Astrocyte (in vitro differentiated cells and primary cell): ENCODE measurements around the gene CACNG7. TPM values are rescaled to one million over a fixed set of nuclear protein-coding genes. Genes with fewer than 3 reads are reported as not detected.

ENCODE experiments used
- DNase-seq: peaks from one replicate; pipeline ENCODE4 v3.0.0-alpha.2; 2010; ENCODE audit warnings: low read depth
- FAIRE-seq: peaks from 2 replicates; lab custom pipeline; 2011; peaks lifted over from hg19 to GRCh38; lab: Jason Lieb, UNC
- H2AFZ ChIP-seq: 2 replicates; pipeline ENCODE4 v1.6.0; 2012; ENCODE audit warnings: low read depth, low read length, inconsistent platforms
- H3K27ac ChIP-seq: 2 replicates; pipeline ENCODE4 v1.5.1; 2011; ENCODE audit warnings: low read depth, low read length, inconsistent platforms
- H3K27me3 ChIP-seq: 2 replicates; pipeline ENCODE4 v1.6.0; 2011; ENCODE audit warnings: low read length, inconsistent platforms; ENCODE audit not compliant: insufficient read depth
- H3K36me3 ChIP-seq: 2 replicates; pipeline ENCODE4 v1.5.1; 2011; ENCODE audit warnings: low read length, inconsistent platforms; ENCODE audit not compliant: insufficient read depth
- H3K4me1 ChIP-seq: 2 replicates; pipeline ENCODE4 v1.5.1; 2011; ENCODE audit warnings: low read length, inconsistent platforms; ENCODE audit not compliant: insufficient read depth
- H3K4me2 ChIP-seq: 2 replicates; pipeline ENCODE4 v1.6.0; 2012; ENCODE audit warnings: low read length, inconsistent platforms
- H3K4me3 ChIP-seq: 2 replicates; pipeline ENCODE4 v1.5.1; 2011; ENCODE audit warnings: low read depth, mild to moderate bottlenecking, low read length, inconsistent platforms; ENCODE audit not compliant: insufficient read depth
- H3K79me2 ChIP-seq: 2 replicates; pipeline ENCODE4 v1.6.0; 2012; ENCODE audit warnings: mild to moderate bottlenecking, low read length, inconsistent platforms; ENCODE audit not compliant: insufficient read depth
- H3K9ac ChIP-seq: 2 replicates; pipeline ENCODE4 v1.6.0; 2012; ENCODE audit warnings: mild to moderate bottlenecking, low read length, inconsistent platforms
- H3K9me3 ChIP-seq: 2 replicates; pipeline ENCODE4 v1.5.1; 2012; ENCODE audit warnings: low read depth, mild to moderate bottlenecking, low read length, inconsistent platforms; ENCODE audit not compliant: insufficient read depth
- H4K20me1 ChIP-seq: 2 replicates; pipeline ENCODE4 v1.6.0; 2012; ENCODE audit warnings: low read length, inconsistent platforms; ENCODE audit not compliant: insufficient read depth
- H3K27ac Mint-ChIP-seq: one replicate; pipeline ENCODE4 v1.8.0; 2021; ENCODE audit warnings: mild to moderate bottlenecking, mixed read lengths; ENCODE audit not compliant: unreplicated experiment
- H3K27me3 Mint-ChIP-seq: one replicate; pipeline ENCODE4 v1.8.0; 2021; ENCODE audit warnings: low read depth, mixed read lengths; ENCODE audit not compliant: unreplicated experiment
- H3K36me3 Mint-ChIP-seq: one replicate; pipeline ENCODE4 v1.8.0; 2021; ENCODE audit warnings: low read depth, mixed read lengths; ENCODE audit not compliant: unreplicated experiment
- H3K4me1 Mint-ChIP-seq: one replicate; pipeline ENCODE4 v1.8.0; 2021; ENCODE audit warnings: low read depth, mixed read lengths; ENCODE audit not compliant: unreplicated experiment
- H3K4me3 Mint-ChIP-seq: one replicate; pipeline ENCODE4 v1.8.0; 2021; ENCODE audit warnings: mild to moderate bottlenecking, moderate library complexity, mixed read lengths; ENCODE audit not compliant: unreplicated experiment
- H3K9me3 Mint-ChIP-seq: one replicate; pipeline ENCODE4 v1.8.0; 2021; ENCODE audit warnings: mild to moderate bottlenecking, mixed read lengths; ENCODE audit not compliant: unreplicated experiment
- EZH2 ChIP-seq: IDR thresholded peaks from 2 replicates; pipeline ENCODE4 v1.6.1; 2012; ENCODE audit warnings: mild to moderate bottlenecking, low read length, inconsistent platforms; ENCODE audit not compliant: insufficient read depth
- total RNA-seq: library from RNA; stranded (reverse); gene quantifications from 2 replicates; pipeline ENCODE4 v1.2.1, GENCODE V29; 2021
- TF ChIP-seq, protein P1 (sequence below): IDR thresholded peaks from 2 replicates; pipeline ENCODE4 v1.5.1; 2011; ENCODE audit warnings: low read depth, mild to moderate bottlenecking, inconsistent platforms, low read length, moderate library complexity; ENCODE audit not compliant: insufficient read depth

The CACNG7 gene
- total RNA-seq, 1 donor from 2014 or later = 3.5 TPM

DNA sequence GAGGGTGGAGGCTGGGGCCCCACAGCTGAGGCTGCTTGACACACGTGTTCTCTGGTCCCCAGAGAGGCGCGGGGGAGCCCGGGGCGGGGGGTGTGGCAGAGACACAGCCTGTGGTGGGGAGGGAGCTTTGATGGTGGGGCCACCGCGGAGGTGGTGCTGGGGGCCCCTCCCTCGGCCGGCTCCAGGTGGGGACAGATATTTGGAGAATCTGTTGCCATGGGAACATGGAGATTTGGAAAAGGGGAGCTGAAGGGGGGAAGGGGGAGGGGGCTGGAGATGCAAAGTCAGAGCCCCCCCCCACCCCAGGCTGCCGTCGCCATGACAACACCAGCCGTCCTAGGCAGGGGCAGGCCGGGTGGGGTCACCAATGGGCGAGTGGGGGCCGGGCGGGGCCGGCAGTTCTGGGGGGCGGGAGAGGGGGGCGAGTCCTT is 25.8 kb upstream of the CACNG7 start:
- Mint-ChIP-seq H3K4me3 (no peak overlapping the region), H3K4me1 (no peaks in the 10 kb centered on the region), H3K9me3 (no peaks in the 10 kb centered on the region), H3K27me3 (peaks cover 27% of the 10 kb centered on the region), H3K27ac (no peak overlapping the region), H3K36me3 (no peaks in the 10 kb centered on the region)
- peaks cover 15% of the 10 kb centered on the region for H3K4me1 ChIP-seq
- no peak overlapping the region for H3K4me2 ChIP-seq
- TF ChIP-seq, protein P1, sequence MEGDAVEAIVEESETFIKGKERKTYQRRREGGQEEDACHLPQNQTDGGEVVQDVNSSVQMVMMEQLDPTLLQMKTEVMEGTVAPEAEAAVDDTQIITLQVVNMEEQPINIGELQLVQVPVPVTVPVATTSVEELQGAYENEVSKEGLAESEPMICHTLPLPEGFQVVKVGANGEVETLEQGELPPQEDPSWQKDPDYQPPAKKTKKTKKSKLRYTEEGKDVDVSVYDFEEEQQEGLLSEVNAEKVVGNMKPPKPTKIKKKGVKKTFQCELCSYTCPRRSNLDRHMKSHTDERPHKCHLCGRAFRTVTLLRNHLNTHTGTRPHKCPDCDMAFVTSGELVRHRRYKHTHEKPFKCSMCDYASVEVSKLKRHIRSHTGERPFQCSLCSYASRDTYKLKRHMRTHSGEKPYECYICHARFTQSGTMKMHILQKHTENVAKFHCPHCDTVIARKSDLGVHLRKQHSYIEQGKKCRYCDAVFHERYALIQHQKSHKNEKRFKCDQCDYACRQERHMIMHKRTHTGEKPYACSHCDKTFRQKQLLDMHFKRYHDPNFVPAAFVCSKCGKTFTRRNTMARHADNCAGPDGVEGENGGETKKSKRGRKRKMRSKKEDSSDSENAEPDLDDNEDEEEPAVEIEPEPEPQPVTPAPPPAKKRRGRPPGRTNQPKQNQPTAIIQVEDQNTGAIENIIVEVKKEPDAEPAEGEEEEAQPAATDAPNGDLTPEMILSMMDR = no peak
- TF ChIP-seq EZH2 = no peak
- H4K20me1 ChIP-seq = no peaks in the 10 kb centered on the region
- FAIRE-seq (no peak), DNase-seq (no peak)
- no peak overlapping the region for H3K9ac ChIP-seq
- H3K27me3 ChIP-seq = peaks cover 51% of the 10 kb centered on the region
- no peak overlapping the region for H3K4me3 ChIP-seq
- no peaks in the 10 kb centered on the region for H3K9me3 ChIP-seq
- no peak overlapping the region for H2AFZ ChIP-seq
- no peaks in the 10 kb centered on the region for H3K36me3 ChIP-seq
- no peak overlapping the region for H3K27ac ChIP-seq
- H3K79me2 ChIP-seq = no peaks in the 10 kb centered on the region

DNA sequence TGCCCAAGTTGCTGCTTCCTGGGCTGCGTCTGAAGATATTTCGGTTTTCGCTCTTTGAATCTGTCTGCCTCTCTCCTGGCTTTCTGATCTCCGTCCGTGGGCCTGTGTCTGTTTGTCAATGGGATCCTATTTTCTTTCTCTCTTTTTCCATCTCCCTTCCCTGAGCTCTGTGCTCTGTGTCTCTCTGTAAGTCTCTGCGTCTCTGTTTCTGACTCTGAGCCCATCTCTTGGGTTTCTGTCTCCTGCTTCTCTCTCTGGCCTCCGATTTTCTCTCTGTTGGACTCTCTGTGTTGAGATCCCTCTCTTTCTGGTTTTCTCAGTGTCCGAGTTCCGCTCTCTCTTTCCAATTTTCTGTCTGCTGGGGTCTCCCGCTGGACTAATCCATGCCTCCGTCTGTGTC is 25.3 kb upstream of the CACNG7 start:
- no peak for FAIRE-seq
- peaks cover 28% of the 10 kb centered on the region for H3K27me3 Mint-ChIP-seq

DNA sequence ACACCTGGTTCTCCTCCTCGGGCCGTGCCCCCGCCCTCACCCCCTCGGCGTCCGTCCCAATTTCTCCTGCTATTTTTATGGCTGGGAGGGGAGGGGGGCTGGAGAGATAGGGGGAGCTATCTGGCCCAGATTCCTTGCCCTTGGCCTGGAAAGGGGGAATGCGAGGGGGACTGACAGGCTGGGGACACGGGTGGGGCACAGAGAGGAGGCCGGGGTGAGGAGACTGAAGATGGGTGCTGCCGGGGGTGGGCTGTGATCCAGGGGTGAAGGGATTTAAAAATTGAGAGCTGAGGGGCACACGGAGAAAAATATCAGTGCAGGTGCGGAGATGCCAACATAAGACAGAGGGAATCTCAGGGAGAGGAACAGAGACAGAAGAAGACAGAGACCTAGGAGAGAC is 24.8 kb upstream of the CACNG7 start:
- Mint-ChIP-seq H3K27me3 (peaks cover 30% of the 10 kb centered on the region), H3K9me3 (no peaks in the 10 kb centered on the region), H3K36me3 (no peaks in the 10 kb centered on the region), H3K27ac (no peak overlapping the region), H3K4me1 (no peaks in the 10 kb centered on the region), H3K4me3 (peak overlapping the region; percentile 9)
- FAIRE-seq = no peak
- no peak overlapping the region for H3K4me3 ChIP-seq
- no peaks in the 10 kb centered on the region for H3K79me2 ChIP-seq
- DNase-seq = no peak
- H3K36me3 ChIP-seq = no peaks in the 10 kb centered on the region
- TF ChIP-seq, protein P1 = no peak
- TF ChIP-seq EZH2 = no peak
- H2AFZ ChIP-seq = no peak overlapping the region
- no peak overlapping the region for H3K9ac ChIP-seq
- peaks cover 51% of the 10 kb centered on the region for H3K27me3 ChIP-seq
- no peak overlapping the region for H3K4me2 ChIP-seq
- H3K9me3 ChIP-seq = no peaks in the 10 kb centered on the region
- H4K20me1 ChIP-seq = no peaks in the 10 kb centered on the region
- peaks cover 11% of the 10 kb centered on the region for H3K4me1 ChIP-seq
- no peak overlapping the region for H3K27ac ChIP-seq

More for the DNA sequence above, 25.3 kb upstream of the CACNG7 start:
- Mint-ChIP-seq H3K9me3 (no peaks in the 10 kb centered on the region), H3K4me3 (peak overlapping the region; percentile 27), H3K36me3 (no peaks in the 10 kb centered on the region), H3K27ac (no peak overlapping the region), H3K4me1 (no peaks in the 10 kb centered on the region)
- Histone ChIP-seq H2AFZ (no peak overlapping the region), H3K27ac (no peak overlapping the region), H3K4me1 (peaks cover 14% of the 10 kb centered on the region), H3K36me3 (no peaks in the 10 kb centered on the region), H3K79me2 (no peaks in the 10 kb centered on the region), H3K9ac (no peak overlapping the region), H3K27me3 (peaks cover 51% of the 10 kb centered on the region), H3K9me3 (no peaks in the 10 kb centered on the region), H3K4me2 (peak overlapping the region; percentile 6), H4K20me1 (no peaks in the 10 kb centered on the region), H3K4me3 (no peak overlapping the region)
- TF ChIP-seq, protein P1 = no peak
- no peak for TF ChIP-seq EZH2
- no peak for DNase-seq
